Liver (tissue), 9 donors: ENCODE measurements around the gene ZNF341. TPM values are rescaled to one million over a fixed set of nuclear protein-coding genes. Genes with fewer than 3 reads are reported as not detected.

Experiments used
- DNase-seq: peaks from one replicate; pipeline ENCODE4 v3.0.0-alpha.2; 2017; ENCODE audit warnings: low spot score
- H3K27ac ChIP-seq, 2 donors: one replicate each; pipeline ENCODE4 v1.7.0; 2013; ENCODE audit warnings: inconsistent platforms in 2 of 2, low read length in 2 of 2, control low read depth in 1 of 2, low read depth in 1 of 2, mild to moderate bottlenecking in 1 of 2
- H3K27me3 ChIP-seq, 4 donors: one replicate each; pipeline versions ENCODE4 v1.6.1 to v1.7.0; 2013; ENCODE audit warnings: low read length in 3 of 4, inconsistent platforms in 1 of 4, mild to moderate bottlenecking in 1 of 4, moderate library complexity in 1 of 4; ENCODE audit not compliant: control insufficient read depth in 4 of 4, insufficient read depth in 4 of 4
- H3K36me3 ChIP-seq, 4 donors: one replicate each; pipeline versions ENCODE4 v1.6.1 to v1.7.0; 2013; ENCODE audit warnings: low read length in 3 of 4, mild to moderate bottlenecking in 3 of 4, low read depth in 1 of 4, moderate library complexity in 1 of 4; ENCODE audit not compliant: control insufficient read depth in 4 of 4, insufficient read depth in 3 of 4
- H3K4me1 ChIP-seq, 4 donors: one replicate each; pipeline versions ENCODE4 v1.6.1 to v1.7.0; 2013; ENCODE audit warnings: low read length in 3 of 4, mild to moderate bottlenecking in 3 of 4, moderate library complexity in 1 of 4; ENCODE audit not compliant: control insufficient read depth in 4 of 4, insufficient read depth in 4 of 4
- H3K4me3 ChIP-seq, 3 donors: one replicate each; pipeline versions ENCODE4 v1.6.1 to v1.7.0; 2013; ENCODE audit warnings: low read length in 3 of 3, control low read depth in 1 of 3, low read depth in 1 of 3, mild to moderate bottlenecking in 1 of 3
- H3K9ac ChIP-seq, 2 donors: one replicate each; pipeline ENCODE4 v1.7.0; 2013; ENCODE audit warnings: low read length in 2 of 2, mild to moderate bottlenecking in 2 of 2, moderate library complexity in 2 of 2, control low read depth in 1 of 2, low read depth in 1 of 2
- H3K9me3 ChIP-seq, 4 donors: one replicate each; pipeline versions ENCODE4 v1.6.1 to v1.7.0; 2013; ENCODE audit warnings: low read length in 3 of 4; ENCODE audit not compliant: control insufficient read depth in 4 of 4
- CTCF ChIP-seq: fragments of 150-350 bp; IDR thresholded peaks from 2 replicates; pipeline ENCODE4 v1.5.1; 2017; ENCODE audit warnings: improper control_type of control experiment, low read depth, low read length; ENCODE audit not compliant: missing input control
- EGR1 ChIP-seq, 2 donors: IDR thresholded peaks; 2 replicates each; pipeline ENCODE4 v1.6.1; 2016 to 2018; ENCODE audit warnings: antibody characterized with exemption in 2 of 2, low read depth in 2 of 2
- FOXA1 ChIP-seq: IDR thresholded peaks from 2 replicates; pipeline ENCODE4 v1.6.1; 2016; ENCODE audit warnings: antibody characterized with exemption
- FOXA2 ChIP-seq: IDR thresholded peaks from 2 replicates; pipeline ENCODE4 v1.6.1; 2016; ENCODE audit warnings: antibody characterized with exemption
- GABPA ChIP-seq, 2 donors: IDR thresholded peaks in 1 of 2; conservative IDR thresholded peaks in 1 of 2; 2 replicates each; pipeline ENCODE4 v1.6.1; 2016; ENCODE audit warnings: antibody characterized with exemption in 2 of 2, mild to moderate bottlenecking in 1 of 2, moderate library complexity in 1 of 2
- HNF4A ChIP-seq, 2 donors: conservative IDR thresholded peaks; 2 replicates each; pipeline ENCODE4 v1.6.1; 2016; ENCODE audit warnings: antibody characterized with exemption in 2 of 2, mild to moderate bottlenecking in 2 of 2
- HNF4G ChIP-seq: IDR thresholded peaks from 2 replicates; pipeline ENCODE4 v1.6.1; 2016; ENCODE audit warnings: antibody characterized with exemption
- JUND ChIP-seq, 2 donors: IDR thresholded peaks; 2 replicates each; pipeline ENCODE4 v1.6.1; 2016; ENCODE audit warnings: antibody characterized with exemption in 2 of 2
- MAX ChIP-seq: IDR thresholded peaks from 2 replicates; pipeline ENCODE4 v1.6.1; 2016; ENCODE audit warnings: antibody characterized with exemption
- NR2F2 ChIP-seq: IDR thresholded peaks from 2 replicates; pipeline ENCODE4 v1.6.1; 2016; ENCODE audit warnings: antibody characterized with exemption
- RAD21 ChIP-seq, 2 donors: IDR thresholded peaks; 2 replicates each; pipeline ENCODE4 v1.6.1; 2016; ENCODE audit warnings: antibody characterized with exemption in 2 of 2, mild to moderate bottlenecking in 2 of 2
- REST ChIP-seq: IDR thresholded peaks from 2 replicates; pipeline ENCODE4 v1.6.1; 2016; ENCODE audit warnings: antibody characterized with exemption, mild to moderate bottlenecking
- RXRA ChIP-seq, 2 donors: IDR thresholded peaks; 2 replicates each; pipeline ENCODE4 v1.6.1; 2017 to 2018; ENCODE audit warnings: antibody characterized with exemption in 2 of 2, mild to moderate bottlenecking in 1 of 2
- SP1 ChIP-seq: IDR thresholded peaks from 2 replicates; pipeline ENCODE4 v1.6.1; 2018; ENCODE audit warnings: antibody characterized with exemption, mild to moderate bottlenecking
- TAF1 ChIP-seq: conservative IDR thresholded peaks from 2 replicates; pipeline ENCODE4 v1.6.1; 2016; ENCODE audit warnings: antibody characterized with exemption, mild to moderate bottlenecking
- YY1 ChIP-seq: IDR thresholded peaks from 2 replicates; pipeline ENCODE4 v1.6.1; 2016; ENCODE audit warnings: antibody characterized with exemption, mild to moderate bottlenecking
- ZBTB33 ChIP-seq: IDR thresholded peaks from 2 replicates; pipeline ENCODE4 v1.6.1; 2016; ENCODE audit warnings: antibody characterized with exemption
- whole genome bisulfite sequencing: extraction: QIAGEN DNeasy Blood & Tissue Kit; methylation state at CpG from one replicate; pipeline ENCODE4 v1.1.7; 2013; 5-methylcytosine and 5-hydroxymethylcytosine counted together
- polyA plus RNA-seq, 2 donors: library from polyadenylated mRNA; stranded (reverse) in 1 of 2; unstranded in 1 of 2; fragments of 200-250 nt in 1 of 2; fragments of >200 nt in 1 of 2; fragmentation: Nextera tagmentation in 1 of 2; extraction: Ambion mirVana in 1 of 2; gene quantifications; one replicate each; pipeline versions ENCODE4 v1.2.1 to v1.2.3, GENCODE V29; 2013 to 2015
- total RNA-seq, 2 donors: library from RNA; depleted of rRNA; stranded (reverse); fragments of >200 nt; gene quantifications; one replicate each; pipeline ENCODE4 v1.2.3, GENCODE V29; 2014
- donor health status: healthy.
- donor health status: healthy.
- donor health status: healthy.
- donor health status: healthy.
- donor health status: healthy.

Gene ZNF341
- total and polyA plus RNA-seq, 4 donors, result 0.69 to 1.1 (median 0.82) TPM

GRCh38 chr20:33793011-33793931 is 61.5 kb downstream of the ZNF341 start (continued):
- TF ChIP-seq GABPA (IDR thresholded peaks at IDR 0.05 in 1 of 2, conservative IDR thresholded peaks at IDR 0.05 in 1 of 2) (no peak), FOXA1 (no peak), TAF1 (no peak)

GRCh38 chr20:33796263-33796906 is 64.6 kb downstream of the ZNF341 start:
- Histone ChIP-seq H3K4me3 (no peak overlapping the region), H3K9ac (no peak overlapping the region), H3K27ac (no peak overlapping the region), H3K27me3 (no peaks in the 10 kb centered on the region), H3K9me3 (no peaks in the 10 kb centered on the region), H3K36me3 (no peaks in the 10 kb centered on the region), H3K4me1 (no peaks in the 10 kb centered on the region)
- DNase-seq, result no peak
- TF ChIP-seq HNF4G (no peak), FOXA1 (no peak), NR2F2 (no peak), MAX (no peak), RXRA (IDR thresholded peaks at IDR 0.05) (no peak), ZBTB33 (no peak), HNF4A (conservative IDR thresholded peaks at IDR 0.05) (no peak), SP1 (no peak), REST (no peak), GABPA (IDR thresholded peaks at IDR 0.05 in 1 of 2, conservative IDR thresholded peaks at IDR 0.05 in 1 of 2) (no peak), CTCF (no peak), EGR1 (IDR thresholded peaks at IDR 0.05; ENCODE audit: low read depth in 2 of 2) (no peak), FOXA2 (no peak), JUND (IDR thresholded peaks at IDR 0.05) (no peak), RAD21 (IDR thresholded peaks at IDR 0.05) (no peak), YY1 (no peak), TAF1 (no peak)
- WGBS, result 58% methylated on average over 9 of the region's 9 CpGs
